GM19099 (cell line): ENCODE results near the gene ZNF205.

Experiments
- POLR2A ChIP-seq: IDR thresholded peaks from 3 replicates; pipeline ENCODE4 v1.6.1; 2011; ENCODE audit warnings: low read depth; ENCODE audit not compliant: insufficient read length; ENCODE audit errors: extremely low read depth

The ZNF205 gene

GRCh38 chr16:3084969-3085670, 27.3 kb upstream of the ZNF205 start:
- TF ChIP-seq POLR2A = no peak

DNA sequence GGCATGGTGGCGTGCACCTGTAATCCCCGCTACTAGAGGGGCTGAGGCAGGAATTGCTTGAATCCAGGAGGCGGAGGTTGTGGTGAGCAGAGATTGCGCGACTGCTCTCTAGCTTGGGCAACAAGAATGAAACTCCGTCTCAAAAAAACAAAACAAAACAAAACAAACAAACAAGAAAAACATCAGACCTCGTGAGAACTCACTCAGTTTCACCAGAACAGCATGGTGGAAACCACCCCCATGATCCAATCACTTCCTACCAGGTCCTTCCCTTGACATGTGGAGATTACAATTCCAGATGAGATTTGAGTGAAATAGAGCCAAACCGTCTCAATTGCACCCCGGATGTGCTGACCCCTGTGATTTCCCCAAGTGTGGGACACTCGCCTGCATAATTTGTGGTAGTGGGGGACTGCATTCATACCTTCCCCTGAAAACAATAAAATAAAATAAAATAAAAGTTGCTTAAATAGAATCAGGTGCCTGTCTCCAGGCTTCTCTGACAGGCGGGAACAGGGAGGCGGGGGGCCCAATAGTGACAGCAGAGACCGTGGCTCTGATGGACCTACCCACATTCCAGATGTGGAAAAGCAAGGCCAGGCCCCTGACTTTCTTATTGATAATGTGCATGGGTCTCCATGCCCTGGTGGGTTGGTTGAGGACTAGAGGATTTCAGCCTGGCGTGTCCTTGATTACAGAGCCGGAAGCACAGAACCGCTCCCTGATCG, 26.4 kb upstream of the ZNF205 start:
- no peak for TF ChIP-seq POLR2A

GRCh38 chr16:3086596-3087242, 25.7 kb upstream of the ZNF205 start:
- no peak for TF ChIP-seq POLR2A

GRCh38 chr16:3087243-3088235, 24.8 kb upstream of the ZNF205 start:
- no peak for TF ChIP-seq POLR2A

DNA sequence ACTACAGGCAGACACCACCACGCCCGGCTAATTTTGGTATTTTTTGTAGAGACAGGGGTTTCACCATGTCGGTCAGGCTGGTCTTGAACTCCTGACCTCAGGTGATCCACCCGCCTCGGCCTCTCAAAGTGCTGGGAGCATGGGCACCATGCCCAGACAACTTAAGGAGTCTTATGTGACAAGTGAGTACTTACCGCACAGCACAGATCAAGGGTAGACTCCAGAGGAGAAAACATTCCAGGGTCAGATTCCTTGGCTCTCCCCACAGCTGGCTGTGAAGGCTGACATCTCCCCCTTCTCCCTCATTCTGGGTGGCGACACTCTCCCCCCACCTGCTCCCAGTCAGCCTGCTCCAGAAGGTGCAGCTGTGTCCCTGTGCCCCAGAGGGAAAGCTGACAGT, 23.9 kb upstream of the ZNF205 start:
- no peak for TF ChIP-seq POLR2A

GRCh38 chr16:3088925-3089716, 23.3 kb upstream of the ZNF205 start:
- no peak for TF ChIP-seq POLR2A

DNA sequence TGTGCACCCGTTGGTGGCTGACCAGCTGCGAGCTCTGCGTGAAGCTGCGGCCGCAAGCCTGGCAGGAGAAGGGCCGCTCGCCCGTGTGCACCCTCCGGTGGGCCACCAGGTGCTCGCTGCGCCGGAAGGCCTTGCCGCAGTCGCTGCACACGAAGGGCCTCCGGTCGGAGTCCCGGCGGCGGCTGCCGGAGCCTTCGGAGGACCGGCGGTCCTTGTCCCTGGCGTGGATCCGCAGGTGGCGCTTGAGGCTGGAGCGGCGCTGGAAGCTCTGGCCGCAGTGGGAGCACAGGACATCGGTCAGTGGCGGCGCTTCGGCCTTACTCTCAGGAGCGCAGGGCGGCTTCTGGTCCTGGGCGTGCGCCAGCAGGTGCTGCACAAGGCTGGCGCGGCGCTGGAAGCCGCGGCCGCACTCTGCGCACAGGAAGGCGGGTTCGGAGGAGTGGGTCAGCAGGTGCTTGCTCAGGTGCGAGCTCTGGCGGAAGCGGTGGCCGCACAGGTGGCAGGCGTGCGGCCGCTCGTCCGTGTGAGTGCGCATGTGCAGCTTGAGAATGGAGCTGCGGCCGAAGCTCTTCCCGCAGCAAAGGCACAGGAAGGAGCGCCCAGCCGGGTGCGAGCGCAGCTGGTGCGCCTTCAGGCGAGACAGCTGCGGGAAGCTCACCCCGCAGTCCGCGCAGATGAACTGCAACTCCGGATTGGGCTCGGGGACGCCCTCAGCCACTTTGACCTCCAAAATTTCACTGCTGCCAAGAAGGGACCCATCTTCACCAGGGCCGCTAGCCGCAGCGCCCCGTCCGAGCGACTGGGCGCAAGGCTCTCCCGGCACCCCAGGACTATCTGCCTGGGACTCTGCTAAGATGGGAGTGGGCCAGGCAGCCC, 22.4 kb upstream of the ZNF205 start:
- no peak for TF ChIP-seq POLR2A

- TF ChIP-seq POLR2A = no peak
Observed at GRCh38 chr16:3091551-3091950, 20.8 kb upstream of the ZNF205 start.

- no peak for TF ChIP-seq POLR2A
Observed at GRCh38 chr16:3092501-3092941, 19.9 kb upstream of the ZNF205 start.

GRCh38 chr16:3094289-3095027, 17.9 kb upstream of the ZNF205 start:
- no peak for TF ChIP-seq POLR2A

- TF ChIP-seq POLR2A = no peak
Observed at GRCh38 chr16:3095869-3096268, 16.5 kb upstream of the ZNF205 start.

GRCh38 chr16:3096362-3096761, 16.0 kb upstream of the ZNF205 start:
- TF ChIP-seq POLR2A = no peak

- no peak for TF ChIP-seq POLR2A
Observed at GRCh38 chr16:3097266-3097665, 15.1 kb upstream of the ZNF205 start.
